Neural cell (in vitro differentiated cells): ENCODE data around the gene FURIN. TPM values are rescaled to one million over a fixed set of nuclear protein-coding genes. Genes with fewer than 3 reads are reported as not detected.

Experiments used
- H2AFZ ChIP-seq: fragments of 200-600, 300-800 bp; sonication (generic), shearing (Covaris generic); 2 replicates; pipeline ENCODE4 v1.6.0; 2014; ENCODE audit warnings: low read depth, mild to moderate bottlenecking, antibody characterized with exemption, low read length, moderate library complexity
- H3F3A ChIP-seq: fragments of 200-600 bp; shearing (Covaris generic); 2 replicates; pipeline ENCODE4 v1.6.1; 2016; ENCODE audit warnings: mild to moderate bottlenecking, moderate library complexity, mixed read lengths, antibody characterized with exemption, low read length; ENCODE audit not compliant: insufficient read depth, poor library complexity, severe bottlenecking
- H3K27ac ChIP-seq: fragments of 200-600, 300-800 bp; sonication (generic), shearing (Covaris generic); 2 replicates; pipeline ENCODE4 v1.5.1; 2014; ENCODE audit warnings: mild to moderate bottlenecking, low read length, moderate library complexity
- H3K27me3 ChIP-seq: fragments of 300-800, 200-600 bp; sonication (generic), shearing (Covaris generic); 2 replicates; pipeline ENCODE4 v1.6.0; 2014; ENCODE audit warnings: mild to moderate bottlenecking, low read depth, low read length, moderate library complexity; ENCODE audit not compliant: insufficient read depth
- H3K36me3 ChIP-seq: fragments of 300-800, 200-600 bp; sonication (generic), shearing (Covaris generic); 2 replicates; pipeline ENCODE4 v1.5.1; 2014; ENCODE audit warnings: mild to moderate bottlenecking, antibody characterized with exemption, low read length, moderate library complexity; ENCODE audit not compliant: insufficient read depth
- H3K4me2 ChIP-seq: fragments of 300-800, 200-600 bp; sonication (generic), shearing (Covaris generic); 2 replicates; pipeline ENCODE4 v1.6.0; 2014; ENCODE audit warnings: mild to moderate bottlenecking, low read length
- H3K4me3 ChIP-seq: fragments of 300-800, 200-600 bp; sonication (generic), shearing (Covaris generic); 2 replicates; pipeline ENCODE4 v1.5.1; 2014; ENCODE audit warnings: mild to moderate bottlenecking, low read length, moderate library complexity
- H3K79me2 ChIP-seq: fragments of 200-600 bp; shearing (Covaris generic); replicated peaks from 2 replicates; pipeline ENCODE4 v1.6.0; 2014; ENCODE audit warnings: mild to moderate bottlenecking, low read length, moderate library complexity; ENCODE audit not compliant: insufficient read depth
- H3K9ac ChIP-seq: fragments of 300-800, 200-600 bp; sonication (generic), shearing (Covaris generic); 2 replicates; pipeline ENCODE4 v1.6.1; 2016; ENCODE audit warnings: mild to moderate bottlenecking, low read length, mixed read lengths
- H3K9me2 ChIP-seq: fragments of 200-600 bp; shearing (Covaris generic); 2 replicates; pipeline ENCODE4 v1.6.1; 2016; ENCODE audit warnings: mild to moderate bottlenecking, low read length, mixed read lengths; ENCODE audit not compliant: insufficient read depth
- H3K9me3 ChIP-seq: fragments of 200-600, 300-800 bp; sonication (generic), shearing (Covaris generic); 2 replicates; pipeline ENCODE4 v1.6.1; 2016; ENCODE audit warnings: mild to moderate bottlenecking, mixed run types, low read length, moderate library complexity, mixed read lengths
- H4K20me1 ChIP-seq: fragments of 200-600 bp; shearing (Covaris generic); 2 replicates; pipeline ENCODE4 v1.6.1; 2016; ENCODE audit warnings: mild to moderate bottlenecking, mixed run types; ENCODE audit not compliant: insufficient read depth
- CTCF ChIP-seq: fragments of 450-650 bp; IDR thresholded peaks from 2 replicates; pipeline ENCODE4 v1.5.1; 2014; ENCODE audit warnings: antibody characterized with exemption, mild to moderate bottlenecking, moderate library complexity; ENCODE audit not compliant: poor library complexity, severe bottlenecking
- EP300 ChIP-seq: fragments of 450-650 bp; conservative IDR thresholded peaks from 2 replicates; pipeline ENCODE4 v1.6.1; 2014; ENCODE audit warnings: antibody characterized with exemption, mild to moderate bottlenecking, moderate library complexity; ENCODE audit not compliant: poor library complexity, severe bottlenecking
- EZH2 ChIP-seq: fragments of 200-600, 300-800 bp; shearing (Covaris generic), sonication (generic); IDR thresholded peaks from 2 replicates; pipeline ENCODE4 v1.6.1; 2014; ENCODE audit warnings: antibody characterized with exemption, low read length, borderline replicate concordance, mild to moderate bottlenecking; ENCODE audit not compliant: insufficient read depth, poor library complexity, severe bottlenecking
- MXI1 ChIP-seq: fragments of 450-650 bp; conservative IDR thresholded peaks from 2 replicates; pipeline ENCODE4 v1.6.1; 2014; ENCODE audit warnings: antibody characterized with exemption, mild to moderate bottlenecking; ENCODE audit not compliant: poor library complexity, severe bottlenecking
- POLR2AphosphoS5 ChIP-seq: IDR thresholded peaks from 2 replicates; pipeline ENCODE4 v1.6.1; 2012
- RAD21 ChIP-seq: fragments of 450-650 bp; conservative IDR thresholded peaks from 2 replicates; pipeline ENCODE4 v1.6.1; 2014; ENCODE audit warnings: antibody characterized with exemption, mild to moderate bottlenecking, moderate library complexity
- REST ChIP-seq: IDR thresholded peaks from 2 replicates; pipeline ENCODE4 v1.6.1; 2012; ENCODE audit warnings: borderline replicate concordance
- SMC3 ChIP-seq: fragments of 450-650 bp; conservative IDR thresholded peaks from 2 replicates; pipeline ENCODE4 v1.6.1; 2014; ENCODE audit warnings: antibody characterized with exemption, mild to moderate bottlenecking, moderate library complexity; ENCODE audit not compliant: poor library complexity
- TAF1 ChIP-seq: IDR thresholded peaks from 2 replicates; pipeline ENCODE4 v1.6.1; 2012; ENCODE audit warnings: low read depth
- polyA plus RNA-seq: library from polyadenylated mRNA; depleted of rRNA; stranded (reverse); fragments of >200 nt; gene quantifications from 2 replicates; pipeline ENCODE4 v1.2.3, GENCODE V29; 2014

Gene FURIN
- polyA plus RNA-seq, 1 donor from 2014 or later = 4.3 TPM

- TF ChIP-seq MXI1 (no peak), RAD21 (no peak), EZH2 (no peak), SMC3 (no peak), POLR2AphosphoS5 (no peak), EP300 (no peak), REST (no peak), TAF1 (no peak), CTCF (no peak)
- H3F3A ChIP-seq = no peaks in the 10 kb centered on the region
- H3K4me3 ChIP-seq = no peak overlapping the region
- no peak overlapping the region for H3K4me2 ChIP-seq
- H3K27ac ChIP-seq = no peak overlapping the region
- H3K27me3 ChIP-seq = no peaks in the 10 kb centered on the region
- no peak overlapping the region for H2AFZ ChIP-seq
- peaks cover 9% of the 10 kb centered on the region for H3K79me2 ChIP-seq
- no peaks in the 10 kb centered on the region for H3K9me3 ChIP-seq
- no peaks in the 10 kb centered on the region for H4K20me1 ChIP-seq
- H3K9me2 ChIP-seq = no peaks in the 10 kb centered on the region
- H3K36me3 ChIP-seq = no peaks in the 10 kb centered on the region
- H3K9ac ChIP-seq = no peak overlapping the region
Measured at GRCh38 chr15:90875549-90875981, 7.2 kb downstream of the FURIN start.

GRCh38 chr15:90876046-90876445 lies 7.7 kb downstream of the FURIN start:
- Histone ChIP-seq H2AFZ (no peak overlapping the region), H4K20me1 (no peaks in the 10 kb centered on the region), H3K9me2 (no peaks in the 10 kb centered on the region), H3K4me3 (no peak overlapping the region), H3K27ac (no peak overlapping the region), H3K9me3 (no peaks in the 10 kb centered on the region), H3K9ac (no peak overlapping the region), H3K36me3 (no peaks in the 10 kb centered on the region), H3K4me2 (no peak overlapping the region), H3K79me2 (peaks cover 9% of the 10 kb centered on the region), H3K27me3 (no peaks in the 10 kb centered on the region), H3F3A (no peaks in the 10 kb centered on the region)
- TF ChIP-seq MXI1 = no peak
- TF ChIP-seq CTCF = no peak
- TF ChIP-seq SMC3 = no peak
- no peak for TF ChIP-seq EZH2
- no peak for TF ChIP-seq POLR2AphosphoS5
- no peak for TF ChIP-seq RAD21
- TF ChIP-seq REST = no peak
- no peak for TF ChIP-seq EP300
- no peak for TF ChIP-seq TAF1
